H1 (cell line): Measurements from ENCODE around the gene KCNC1. TPM values are rescaled to one million over a fixed set of nuclear protein-coding genes. Genes with fewer than 3 reads are reported as not detected.
A peak's percentile ranks its signal among the peaks of the same experiment; 100 is the strongest.

Experiments used
- CTCF ChIA-PET: fragments of 300-600 bp; sonication (Branson Sonifier 250); formaldehyde crosslinking; loops from one replicate; lab custom pipeline; 2021; ENCODE audit not compliant: partially characterized antibody; lab: Charles Lee
- POLR2A ChIA-PET: fragments of 300-600 bp; sonication (Branson Sonifier 250); formaldehyde crosslinking; loops from one replicate; lab custom pipeline; 2021; ENCODE audit warnings: inconsistent platforms; ENCODE audit not compliant: partially characterized antibody; lab: Charles Lee
- DNase-seq, 2 experiments: peaks; one replicate each; pipeline versions ENCODE4 v3.0.0 to v3.0.0-alpha.2; 2010 to 2022; ENCODE audit warnings: low spot score in 2 of 2, low read depth in 1 of 2, mixed read lengths in 1 of 2
- FAIRE-seq: peaks from 2 replicates; lab custom pipeline; 2011; peaks lifted over from hg19 to GRCh38; lab: Jason Lieb, UNC
- H2AFZ ChIP-seq: 2 replicates; pipeline ENCODE4 v1.8.1; 2012; ENCODE audit warnings: low read length, inconsistent platforms
- H2AK5ac ChIP-seq: 2 replicates; pipeline ENCODE4 v1.6.1; 2013; ENCODE audit warnings: low read depth, low read length
- H2BK120ac ChIP-seq: replicated peaks from 2 replicates; pipeline ENCODE3; 2013; ENCODE audit warnings: low read depth, low read length, inconsistent platforms
- H2BK12ac ChIP-seq: 2 replicates; pipeline ENCODE4 v1.6.1; 2013; ENCODE audit warnings: low read depth, low read length
- H2BK15ac ChIP-seq: 2 replicates; pipeline ENCODE4 v1.6.1; 2013; ENCODE audit warnings: low read length
- H2BK20ac ChIP-seq: 2 replicates; pipeline ENCODE4 v1.6.1; 2013; ENCODE audit warnings: low read length
- H2BK5ac ChIP-seq: 2 replicates; pipeline ENCODE4 v1.6.1; 2013; ENCODE audit warnings: low read depth, low read length
- H3K14ac ChIP-seq: 2 replicates; pipeline ENCODE4 v1.6.1; 2013; ENCODE audit warnings: inconsistent platforms; ENCODE audit not compliant: insufficient read length
- H3K18ac ChIP-seq: 2 replicates; pipeline ENCODE4 v1.6.1; 2013; ENCODE audit warnings: low read length; ENCODE audit errors: extremely low read depth
- H3K23ac ChIP-seq: 2 replicates; pipeline ENCODE4 v1.6.1; 2013; ENCODE audit warnings: inconsistent platforms; ENCODE audit not compliant: insufficient read length
- H3K23me2 ChIP-seq: 2 replicates; pipeline ENCODE4 v1.6.1; 2013; ENCODE audit warnings: low read depth, low read length
- H3K27ac ChIP-seq: 2 replicates; pipeline ENCODE4 v1.6.1; 2011; ENCODE audit warnings: low read depth, low read length, inconsistent platforms
- H3K27me3 ChIP-seq, 4 experiments: replicated peaks in 1 of 4; 1 replicate in 1 of 4; 2 replicates in 3 of 4; pipeline versions ENCODE4 v1.6.1 to v1.8.1; 2011 to 2013; ENCODE audit warnings: low read length in 3 of 4, mild to moderate bottlenecking in 3 of 4, inconsistent platforms in 2 of 4, mixed read lengths in 2 of 4, moderate library complexity in 1 of 4; ENCODE audit not compliant: control insufficient read depth in 3 of 4, insufficient read depth in 3 of 4; ENCODE audit errors: extremely low read depth in 1 of 4
- H3K36me3 ChIP-seq, 4 experiments: 2 replicates each; pipeline versions ENCODE4 v1.6.1 to v1.8.1; 2011 to 2013; ENCODE audit warnings: mild to moderate bottlenecking in 4 of 4, low read length in 3 of 4, moderate library complexity in 2 of 4, control low read depth in 1 of 4, inconsistent platforms in 1 of 4; ENCODE audit not compliant: insufficient read depth in 4 of 4, control insufficient read depth in 2 of 4
- H3K4ac ChIP-seq: replicated peaks from 2 replicates; pipeline ENCODE3; 2013; ENCODE audit warnings: low read length, low read depth, mixed read lengths, inconsistent platforms; ENCODE audit not compliant: insufficient read length
- H3K4me1 ChIP-seq, 4 experiments: replicated peaks in 1 of 4; 1 replicate in 1 of 4; 2 replicates in 3 of 4; pipeline versions ENCODE4 v1.6.1 to v1.8.1; 2011 to 2013; ENCODE audit warnings: low read length in 3 of 4, inconsistent platforms in 2 of 4, mixed read lengths in 1 of 4; ENCODE audit not compliant: insufficient read depth in 4 of 4, control insufficient read depth in 3 of 4
- H3K4me2 ChIP-seq, 2 experiments: 2 replicates each; pipeline versions ENCODE4 v1.6.1 to v1.8.1; 2011 to 2013; ENCODE audit warnings: low read depth in 2 of 2, low read length in 2 of 2, control low read depth in 1 of 2, inconsistent platforms in 1 of 2, mild to moderate bottlenecking in 1 of 2; ENCODE audit not compliant: insufficient read depth in 1 of 2
- H3K4me3 ChIP-seq, 4 experiments: fragments of 200-600, 300-600 bp in 1 of 4; sonication (generic), shearing (Covaris generic), sonication (Bioruptor Twin) in 1 of 4; 2 replicates each; pipeline versions ENCODE4 v1.5.1 to v1.8.1; 2011 to 2016; ENCODE audit warnings: low read length in 4 of 4, low read depth in 3 of 4, control low read depth in 2 of 4, inconsistent platforms in 2 of 4, mild to moderate bottlenecking in 2 of 4, mixed read lengths in 1 of 4, moderate library complexity in 1 of 4; ENCODE audit not compliant: insufficient read depth in 2 of 4; ENCODE audit errors: extremely low read depth in 1 of 4
- H3K56ac ChIP-seq: replicated peaks from 2 replicates; pipeline ENCODE3; 2013; ENCODE audit warnings: low read depth, mild to moderate bottlenecking, mixed read lengths, low read length, inconsistent platforms; ENCODE audit not compliant: insufficient read length
- H3K79me1 ChIP-seq: 2 replicates; pipeline ENCODE4 v1.6.1; 2013; ENCODE audit warnings: low read depth, low read length, control low read depth
- H3K79me2 ChIP-seq, 2 experiments: 2 replicates each; pipeline versions ENCODE4 v1.6.1 to v1.8.1; 2012 to 2013; ENCODE audit warnings: low read length in 2 of 2, mild to moderate bottlenecking in 2 of 2, inconsistent platforms in 1 of 2; ENCODE audit not compliant: insufficient read depth in 2 of 2, control insufficient read depth in 1 of 2
- H3K9ac ChIP-seq, 4 experiments: replicated peaks in 1 of 4; 1 replicate in 1 of 4; 2 replicates in 3 of 4; pipeline versions ENCODE4 v1.6.1 to v1.8.1; 2011 to 2013; ENCODE audit warnings: low read depth in 3 of 4, low read length in 3 of 4, control low read depth in 2 of 4, mild to moderate bottlenecking in 2 of 4, moderate library complexity in 2 of 4, inconsistent platforms in 1 of 4; ENCODE audit errors: extremely low read depth in 1 of 4
- H3K9me3 ChIP-seq, 2 experiments: 2 replicates each; pipeline versions ENCODE4 v1.6.1 to v1.8.1; 2012 to 2013; ENCODE audit warnings: mild to moderate bottlenecking in 2 of 2, moderate library complexity in 2 of 2, control low read depth in 1 of 2, inconsistent platforms in 1 of 2, low read depth in 1 of 2, low read length in 1 of 2, mixed read lengths in 1 of 2; ENCODE audit not compliant: insufficient read depth in 2 of 2
- H4K20me1 ChIP-seq, 2 experiments: replicated peaks in 1 of 2; 2 replicates each; pipeline versions ENCODE3 to v1.8.1; 2011 to 2013; ENCODE audit warnings: inconsistent platforms in 2 of 2, low read length in 2 of 2, mild to moderate bottlenecking in 1 of 2; ENCODE audit not compliant: insufficient read depth in 2 of 2, control insufficient read depth in 1 of 2
- H4K5ac ChIP-seq: 2 replicates; pipeline ENCODE4 v1.6.1; 2013; ENCODE audit warnings: low read length, low read depth, mixed read lengths, inconsistent platforms; ENCODE audit not compliant: insufficient read length
- H4K8ac ChIP-seq: 2 replicates; pipeline ENCODE4 v1.8.0; 2013; ENCODE audit warnings: mild to moderate bottlenecking, moderate library complexity, low read length, inconsistent platforms; ENCODE audit not compliant: insufficient read depth; ENCODE audit errors: extremely low read depth
- H4K91ac ChIP-seq: replicated peaks from 2 replicates; pipeline ENCODE3; 2013; ENCODE audit warnings: low read length, mixed read lengths, inconsistent platforms; ENCODE audit not compliant: insufficient read length
- CEBPB ChIP-seq: IDR thresholded peaks from 2 replicates; pipeline ENCODE4 v1.6.1; 2012; ENCODE audit warnings: low read depth, low read length
- CREB1 ChIP-seq: IDR thresholded peaks from 2 replicates; pipeline ENCODE4 v1.6.1; 2012; ENCODE audit warnings: inconsistent platforms
- SAP30 ChIP-seq: fragments of 300-600 bp; sonication (generic); IDR thresholded peaks from 2 replicates; pipeline ENCODE4 v1.7.1; 2012; ENCODE audit warnings: low read length, moderate library complexity, mild to moderate bottlenecking, inconsistent platforms; ENCODE audit not compliant: insufficient read depth, insufficient replicate concordance
- WGBS, 2 experiments: shearing (Covaris generic) in 1 of 2; methylation state at CpG; one replicate each; pipeline versions ENCODE4 v1.1.6 to v1.1.7; 2013 to 2015; ENCODE audit warnings: low lambda C conversion rate in 2 of 2, mixed read lengths in 2 of 2, inconsistent platforms in 1 of 2, low coverage in 1 of 2, missing lambda C conversion rate in 1 of 2; ENCODE audit not compliant: insufficient replicate concordance in 2 of 2, insufficient coverage in 1 of 2, insufficient read length in 1 of 2; ENCODE audit errors: extremely low coverage in 1 of 2, missing lambda C conversion rate in 1 of 2; 5-methylcytosine and 5-hydroxymethylcytosine counted together
- polyA plus RNA-seq, 7 experiments: library from polyadenylated mRNA; depleted of rRNA in 3 of 7; stranded (reverse) in 5 of 7; unstranded in 2 of 7; fragments of >200 nt in 5 of 7; fragments of 200-250 nt in 2 of 7; gene quantifications; 1 replicate in 5 of 7; 2 replicates in 1 of 7; 4 replicates in 1 of 7; pipeline versions ENCODE4 v1.2.1 to v1.2.3, GENCODE V29; 2011 to 2013; ENCODE audit warnings: missing spikeins in 2 of 7, mixed read lengths in 2 of 7
- total RNA-seq: library from RNA; stranded (reverse); fragmentation: NEBNext Ultra II Directional; extraction: Animal tissue kit (Norgen Biotek cat#: 25700); gene quantifications from 2 replicates; pipeline ENCODE4 v1.2.1, GENCODE V29; 2021

The KCNC1 gene
- total and polyA plus RNA-seq, 2 of the 8 experiments (the other 6 are each of a cell fraction or from before 2014, with no cell fraction given): 0.11 to 0.26 TPM

DNA sequence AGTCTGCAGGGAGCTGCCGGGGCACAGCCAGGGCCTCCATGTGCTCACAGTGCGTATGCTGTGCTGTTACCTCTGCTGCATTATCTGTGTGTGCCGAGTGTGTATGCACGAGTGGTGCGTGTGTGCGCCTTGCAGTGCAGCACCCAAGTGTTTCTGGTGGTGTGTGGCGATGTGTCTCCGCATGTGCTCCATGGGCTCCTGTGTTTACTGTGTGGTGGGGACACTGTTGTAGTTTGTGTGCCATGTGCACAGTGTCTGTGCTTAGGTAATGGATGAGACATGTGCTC, 31.4 kb downstream of the KCNC1 start:
- Histone ChIP-seq H3K27ac (no peak overlapping the region), H2BK20ac (0 out of 2 replicates have a peak overlapping the region, but pooled peaks have one; percentile 23), H3K79me1 (no peaks in the 10 kb centered on the region), H4K91ac (no peak overlapping the region), H3K9me3 (no peaks in the 10 kb centered on the region), H2BK12ac (no peak overlapping the region; the same call in 1 of the 2 replicates), H3K4me2 (no peak overlapping the region), H4K5ac (no peak overlapping the region), H3K4me1 (peaks cover 0 to 5% (median 2%) of the 10 kb centered on the region in 4 experiments; a peak in 4 of 7 replicates), H2BK5ac (peak overlapping the region; percentile 12; the same call in 1 of the 2 replicates), H4K8ac (no peak overlapping the region), H3K18ac (no peak overlapping the region), H3K4me3 (no peak overlapping the region), H4K20me1 (peaks cover 0 to 2% of the 10 kb centered on the region in 2 experiments), H3K9ac (no peak overlapping the region; a peak in 2 of 7 replicates), H2AFZ (no peak overlapping the region), H3K79me2 (no peaks in the 10 kb centered on the region), H3K27me3 (no peaks in the 10 kb centered on the region), H2BK15ac (no peak overlapping the region), H2AK5ac (no peak overlapping the region), H3K36me3 (no peaks in the 10 kb centered on the region), H3K23ac (no peak overlapping the region), H3K14ac (no peak overlapping the region), H3K23me2 (peaks cover 11% of the 10 kb centered on the region; the same call in 1 of the 2 replicates), H2BK120ac (no peak overlapping the region), H3K4ac (no peak overlapping the region), H3K56ac (no peak overlapping the region)
- 88% methylated on average over 8 of the region's 8 CpGs; no CpG with 5 or more reads in 1 of the 2 experiments for WGBS, 2 experiments
- FAIRE-seq (no peak), DNase-seq (no peak)
- POLR2A ChIA-PET: no interaction called here
- CTCF ChIA-PET: interaction anchor here (0.8 to 4.1 kb wide), 9 partner anchors 32 to 213 kb away, joined by 3 to 20 read pairs (median 5); partner anchors contain the start of gene KCNC1
- no peak for TF ChIP-seq CREB1
- no peak for TF ChIP-seq SAP30
- TF ChIP-seq CEBPB: no peak
